Activated T-helper 17 cell treated with anti-CD3 and anti-CD28 coated beads, Interleukin-2, amount 50 U/mL, for 72 hours (primary cell): Measurements from ENCODE around the gene DDX3X. TPM values are rescaled to one million over a fixed set of nuclear protein-coding genes. Genes with fewer than 3 reads are reported as not detected.
A peak's percentile ranks its signal among the peaks of the same experiment; 100 is the strongest.
"Not testable (repeated sequence)": the region's sequence is repeated elsewhere in the genome, so short reads cannot be mapped to it uniquely, and the experiment has no call there.

Experiments
- ATAC-seq: fragments of 150-1000 bp; cut with Tn5 transposase; replicated peaks from 2 replicates; pipeline ENCODE4 v1.10.0; 2021; ENCODE audit warnings: mild to moderate bottlenecking, moderate library complexity
- H3K27ac Mint-ChIP-seq: one replicate; pipeline ENCODE4 v1.8.0; 2022; ENCODE audit warnings: mixed read lengths
- H3K27me3 Mint-ChIP-seq: one replicate; pipeline ENCODE4 v1.8.0; 2022; ENCODE audit warnings: mixed read lengths
- H3K36me3 Mint-ChIP-seq: one replicate; pipeline ENCODE4 v1.8.0; 2022; ENCODE audit warnings: low read depth, mild to moderate bottlenecking, mixed read lengths
- H3K4me1 Mint-ChIP-seq: one replicate; pipeline ENCODE4 v1.8.0; 2022; ENCODE audit warnings: mixed read lengths
- H3K4me3 Mint-ChIP-seq: one replicate; pipeline ENCODE4 v1.8.0; 2022; ENCODE audit warnings: mild to moderate bottlenecking, mixed read lengths
- H3K9me3 Mint-ChIP-seq: one replicate; pipeline ENCODE4 v1.8.0; 2022; ENCODE audit warnings: mixed read lengths
- total RNA-seq, 2 donors: library from RNA; stranded (reverse); gene quantifications; one replicate each; pipeline ENCODE4 v1.2.3, GENCODE V29; 2022

DDX3X gene
- total RNA-seq, 2 donors from 2014 or later = 226 to 303 TPM

GRCh38 chrX:41314881-41315280, 19.1 kb upstream of the DDX3X start:
- no peaks in the 10 kb centered on the region for H3K9me3 Mint-ChIP-seq
- no peak overlapping the region for H3K27ac Mint-ChIP-seq
- no peaks in the 10 kb centered on the region for H3K36me3 Mint-ChIP-seq
- H3K4me1 Mint-ChIP-seq = no peaks in the 10 kb centered on the region
- H3K4me3 Mint-ChIP-seq = no peak overlapping the region
- no peaks in the 10 kb centered on the region for H3K27me3 Mint-ChIP-seq
- ATAC-seq = no peak

DNA sequence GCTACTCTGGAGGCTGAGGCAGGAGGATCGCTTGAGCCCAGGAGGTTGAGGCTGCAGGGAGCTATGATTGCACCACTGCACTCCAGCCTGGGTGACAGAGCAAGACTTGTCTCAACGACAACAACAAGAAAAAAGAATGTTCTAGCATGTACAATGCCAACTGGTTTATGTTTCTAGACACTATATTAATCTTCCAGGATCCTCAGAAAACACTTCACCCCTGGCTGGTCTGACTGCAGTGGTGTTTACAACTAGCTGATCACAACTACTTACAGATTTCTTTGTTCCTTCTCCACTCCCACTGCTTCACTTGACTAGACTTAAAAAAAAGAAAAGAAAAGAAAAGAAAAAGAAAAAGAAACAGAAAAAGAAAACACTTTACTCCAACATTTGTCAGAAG, 17.7 kb upstream of the DDX3X start:
- not testable (repeated sequence) for H3K9me3 Mint-ChIP-seq, H3K27ac Mint-ChIP-seq, H3K4me1 Mint-ChIP-seq, ATAC-seq, H3K36me3 Mint-ChIP-seq, H3K4me3 Mint-ChIP-seq, H3K27me3 Mint-ChIP-seq

DNA sequence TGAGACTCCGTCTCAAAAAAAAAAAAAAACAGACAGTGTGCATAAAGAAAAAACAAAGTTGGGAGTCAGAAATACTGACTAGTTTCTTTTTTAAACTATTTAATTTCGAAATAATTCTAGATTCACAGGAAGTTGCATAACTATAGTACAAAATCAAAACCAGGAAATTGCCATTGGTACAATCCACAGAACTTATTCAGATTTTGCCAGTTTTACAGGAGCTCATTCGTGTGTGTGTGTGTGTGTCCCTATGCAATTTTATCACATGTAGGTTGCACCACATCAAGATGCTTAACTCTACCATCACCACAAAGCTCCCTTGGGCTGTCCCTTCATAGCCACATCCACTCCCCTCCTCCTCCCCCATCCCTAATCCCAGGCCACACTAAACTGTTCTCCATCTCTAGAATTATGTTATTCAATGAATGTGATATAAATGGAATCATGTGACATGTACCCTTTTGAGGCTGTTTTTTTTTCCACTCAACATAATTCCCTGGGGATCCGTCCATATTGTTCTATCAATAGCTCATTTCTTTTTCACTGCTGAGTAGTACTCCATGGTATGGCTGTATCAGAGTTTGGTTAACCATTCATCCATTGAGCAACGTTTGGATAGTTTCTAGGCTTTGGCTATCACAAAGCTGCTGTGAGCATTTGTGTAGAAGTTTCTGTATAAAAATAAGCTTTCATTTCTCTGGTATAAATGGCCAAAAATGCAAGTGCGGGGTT, 16.3 kb upstream of the DDX3X start:
- Mint-ChIP-seq H3K27me3 (no peaks in the 10 kb centered on the region), H3K4me1 (no peaks in the 10 kb centered on the region), H3K27ac (no peak overlapping the region), H3K4me3 (no peak overlapping the region), H3K9me3 (no peaks in the 10 kb centered on the region), H3K36me3 (no peaks in the 10 kb centered on the region)
- ATAC-seq = no peak

DNA sequence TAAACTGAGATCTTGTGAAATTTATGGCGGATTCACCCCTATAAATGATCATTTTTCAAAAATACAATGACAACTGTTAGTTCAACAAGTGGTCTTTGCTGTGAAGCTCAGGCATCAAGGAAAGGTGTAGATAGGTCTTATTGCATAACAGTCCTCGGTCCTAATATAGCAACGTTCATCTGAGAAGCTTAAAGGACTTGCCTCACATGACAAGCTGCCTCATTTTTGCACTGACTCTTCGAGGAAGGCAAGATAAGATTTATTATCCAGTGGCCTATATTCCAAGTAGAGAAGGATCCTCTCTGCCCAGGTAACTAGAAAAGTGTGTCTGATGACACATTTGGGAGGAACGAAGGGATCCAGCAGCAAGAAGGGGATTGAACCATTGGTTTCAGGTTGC, 13.6 kb upstream of the DDX3X start:
- Mint-ChIP-seq H3K9me3 (no peaks in the 10 kb centered on the region), H3K4me3 (no peak overlapping the region), H3K27me3 (no peaks in the 10 kb centered on the region), H3K4me1 (no peaks in the 10 kb centered on the region), H3K27ac (no peak overlapping the region), H3K36me3 (no peaks in the 10 kb centered on the region)
- no peak for ATAC-seq

DNA sequence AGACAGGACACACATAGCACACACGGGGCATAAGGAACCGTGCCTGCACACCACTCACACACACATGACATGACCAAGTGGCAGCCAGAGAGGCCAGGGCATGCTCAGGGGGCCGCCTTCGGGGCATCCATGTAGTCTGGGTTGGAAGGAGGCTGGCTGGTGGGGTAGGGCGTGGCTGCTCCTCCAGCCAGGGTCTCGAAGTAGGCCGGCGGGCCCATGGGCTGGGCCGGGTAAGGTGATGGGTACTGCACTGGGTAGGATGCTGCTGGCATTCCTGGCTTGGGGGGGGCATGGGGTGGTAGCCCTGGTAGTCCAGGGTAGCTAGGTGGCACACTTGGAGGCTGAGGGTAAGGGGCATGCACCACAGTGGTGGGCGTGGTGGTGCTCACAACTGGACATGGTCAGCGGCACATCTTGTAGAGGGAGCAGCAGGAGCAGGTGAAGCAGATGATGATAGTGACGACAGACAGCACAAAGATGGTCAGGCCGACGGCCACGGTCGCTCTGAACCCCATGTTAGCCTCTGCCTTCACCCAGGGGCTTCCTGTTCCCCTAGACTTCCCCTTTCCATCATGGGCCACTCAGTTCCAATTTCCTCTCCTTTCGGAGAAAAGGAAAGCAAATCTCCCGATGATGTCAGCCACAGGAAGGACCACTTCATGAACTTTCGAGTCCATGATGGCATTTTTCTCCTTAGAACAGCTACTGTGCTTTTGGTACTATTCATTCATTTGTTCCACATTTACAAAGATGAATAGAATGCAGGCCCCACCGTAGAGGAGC, 10.9 kb upstream of the DDX3X start:
- no peak overlapping the region for H3K4me3 Mint-ChIP-seq
- H3K27ac Mint-ChIP-seq = no peak overlapping the region
- H3K36me3 Mint-ChIP-seq = no peaks in the 10 kb centered on the region
- no peaks in the 10 kb centered on the region for H3K27me3 Mint-ChIP-seq
- no peaks in the 10 kb centered on the region for H3K4me1 Mint-ChIP-seq
- H3K9me3 Mint-ChIP-seq = no peaks in the 10 kb centered on the region
- ATAC-seq = no peak

DNA sequence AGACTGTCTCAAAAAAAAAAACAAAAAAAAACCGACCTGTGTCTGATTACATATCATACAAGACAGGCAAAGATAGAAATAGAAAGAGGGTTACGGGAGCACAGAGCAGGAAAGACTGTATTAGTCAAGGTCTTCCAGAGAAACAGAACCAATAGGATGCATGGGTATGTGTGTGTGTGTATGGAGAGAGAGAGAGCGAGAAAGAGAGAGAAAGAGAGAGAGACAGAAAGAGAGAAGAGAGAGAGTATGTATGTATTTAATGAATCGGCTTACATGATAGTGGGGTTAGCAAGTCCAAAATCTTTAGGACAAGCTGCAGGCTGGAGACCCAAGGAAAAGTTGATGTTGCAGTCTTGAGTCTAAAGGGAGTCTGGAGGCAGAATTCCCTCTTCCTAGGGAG, 7.5 kb upstream of the DDX3X start:
- H3K4me1 Mint-ChIP-seq = no peaks in the 10 kb centered on the region

DNA sequence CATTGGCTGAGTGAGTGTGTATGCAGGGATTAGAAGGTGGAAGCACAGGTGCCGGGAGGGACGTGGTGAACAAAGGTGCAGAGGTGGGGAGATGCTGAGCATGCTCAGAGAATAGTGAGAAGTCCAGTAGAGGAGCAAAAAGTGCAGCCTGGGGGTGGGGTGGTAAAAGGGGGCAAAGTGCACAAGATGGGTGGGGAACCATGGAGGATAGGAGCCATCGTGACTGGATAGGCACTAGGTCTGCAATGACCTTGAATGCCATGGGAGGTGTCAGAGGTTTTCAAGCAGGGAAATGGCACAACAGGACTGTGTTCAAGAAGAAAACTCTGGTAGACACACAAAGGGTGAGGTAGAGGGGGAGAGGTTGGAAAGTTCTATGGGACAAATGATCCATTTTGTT, 6.6 kb upstream of the DDX3X start:
- H3K4me3 Mint-ChIP-seq = no peak overlapping the region
- no peaks in the 10 kb centered on the region for H3K36me3 Mint-ChIP-seq
- H3K9me3 Mint-ChIP-seq = no peaks in the 10 kb centered on the region
- H3K27ac Mint-ChIP-seq = no peak overlapping the region
- no peaks in the 10 kb centered on the region for H3K4me1 Mint-ChIP-seq
- no peak for ATAC-seq
- no peaks in the 10 kb centered on the region for H3K27me3 Mint-ChIP-seq

More for the DNA sequence above, 7.5 kb upstream of the DDX3X start:
- Mint-ChIP-seq H3K36me3 (no peaks in the 10 kb centered on the region), H3K4me3 (no peak overlapping the region), H3K27me3 (no peaks in the 10 kb centered on the region), H3K9me3 (no peaks in the 10 kb centered on the region), H3K27ac (no peak overlapping the region)
- no peak for ATAC-seq

DNA sequence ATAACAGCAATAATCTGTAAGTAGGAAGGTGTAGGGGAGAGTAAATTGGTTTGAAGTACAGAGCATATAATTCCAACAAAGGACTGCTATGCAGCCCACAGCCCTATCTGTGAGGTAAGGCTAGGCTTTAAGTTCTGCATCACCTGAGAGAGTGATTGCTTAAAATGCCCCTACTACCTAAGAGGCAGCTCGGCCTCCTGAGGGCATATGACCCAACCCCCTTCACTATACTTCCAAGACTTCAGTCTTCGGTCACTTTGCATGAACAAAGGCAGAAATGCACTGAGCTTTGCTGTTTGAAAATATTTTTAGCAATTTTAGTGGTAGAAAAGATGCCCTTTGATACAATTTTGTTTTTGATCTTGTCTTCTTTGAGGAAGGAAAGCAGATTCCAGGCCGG, 4.9 kb upstream of the DDX3X start:
- Mint-ChIP-seq H3K4me1 (no peaks in the 10 kb centered on the region), H3K36me3 (peaks cover 9% of the 10 kb centered on the region), H3K27me3 (no peaks in the 10 kb centered on the region), H3K9me3 (no peaks in the 10 kb centered on the region), H3K27ac (no peak overlapping the region), H3K4me3 (no peak overlapping the region)
- ATAC-seq = no peak

DNA sequence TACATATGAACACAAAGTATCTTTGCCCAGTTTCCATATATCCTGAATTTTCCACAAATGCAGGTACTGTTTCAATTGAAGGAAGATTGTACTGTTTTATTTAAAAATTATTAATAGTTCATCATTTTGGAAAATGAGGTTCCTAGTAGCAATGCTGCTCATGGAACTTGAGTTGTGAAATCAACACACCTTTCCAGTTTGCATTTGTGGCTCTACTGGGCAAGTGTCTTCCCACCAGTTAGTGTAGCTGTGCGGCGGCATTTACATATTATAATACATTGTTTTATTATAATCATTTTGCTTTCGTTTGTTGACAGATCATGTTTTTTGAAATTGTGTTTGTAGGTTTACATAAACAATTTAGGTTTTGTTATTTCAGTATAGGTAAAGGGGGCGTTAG, 2.0 kb upstream of the DDX3X start:
- Mint-ChIP-seq H3K9me3 (no peaks in the 10 kb centered on the region), H3K27ac (peak overlapping the region; percentile 100), H3K4me3 (peak overlapping the region; percentile 95), H3K36me3 (peaks cover 38% of the 10 kb centered on the region), H3K4me1 (no peaks in the 10 kb centered on the region), H3K27me3 (no peaks in the 10 kb centered on the region)
- ATAC-seq = no peak

GRCh38 chrX:41332408-41333002, 1.5 kb upstream of the DDX3X start:
- H3K27ac Mint-ChIP-seq = peak overlapping the region; percentile 100
- H3K4me3 Mint-ChIP-seq = peak overlapping the region; percentile 95
- peak; percentile 11 for ATAC-seq
- H3K4me1 Mint-ChIP-seq = no peaks in the 10 kb centered on the region
- H3K27me3 Mint-ChIP-seq = no peaks in the 10 kb centered on the region
- H3K9me3 Mint-ChIP-seq = no peaks in the 10 kb centered on the region
- H3K36me3 Mint-ChIP-seq = peaks cover 43% of the 10 kb centered on the region

GRCh38 chrX:41333003-41333743, 789 bp upstream of the DDX3X start:
- Mint-ChIP-seq H3K36me3 (peaks cover 50% of the 10 kb centered on the region), H3K27me3 (no peaks in the 10 kb centered on the region), H3K4me1 (no peaks in the 10 kb centered on the region), H3K27ac (peak overlapping the region; percentile 100), H3K4me3 (peak overlapping the region; percentile 95), H3K9me3 (no peaks in the 10 kb centered on the region)
- ATAC-seq = peak; percentile 55

- peak; percentile 27 for ATAC-seq
- H3K36me3 Mint-ChIP-seq = peaks cover 64% of the 10 kb centered on the region
Observed at GRCh38 chrX:41334363-41335197, 618 bp downstream of the DDX3X start.

GRCh38 chrX:41335198-41335957, 1.4 kb downstream of the DDX3X start:
- H3K4me1 Mint-ChIP-seq = peaks cover 6% of the 10 kb centered on the region

More at GRCh38 chrX:41334363-41335197, 618 bp downstream of the DDX3X start:
- Mint-ChIP-seq H3K27ac (peak overlapping the region; percentile 100), H3K9me3 (no peaks in the 10 kb centered on the region), H3K4me3 (peak overlapping the region; percentile 95), H3K4me1 (peaks cover 4% of the 10 kb centered on the region), H3K27me3 (no peaks in the 10 kb centered on the region)

More at GRCh38 chrX:41335198-41335957, 1.4 kb downstream of the DDX3X start:
- peak overlapping the region; percentile 95 for H3K4me3 Mint-ChIP-seq
- peak overlapping the region; percentile 100 for H3K27ac Mint-ChIP-seq
- no peak for ATAC-seq
- no peaks in the 10 kb centered on the region for H3K27me3 Mint-ChIP-seq
- no peaks in the 10 kb centered on the region for H3K9me3 Mint-ChIP-seq
- peaks cover 72% of the 10 kb centered on the region for H3K36me3 Mint-ChIP-seq
